Measurements from ENCODE around the gene AHNAK2.

The AHNAK2 gene

DNA sequence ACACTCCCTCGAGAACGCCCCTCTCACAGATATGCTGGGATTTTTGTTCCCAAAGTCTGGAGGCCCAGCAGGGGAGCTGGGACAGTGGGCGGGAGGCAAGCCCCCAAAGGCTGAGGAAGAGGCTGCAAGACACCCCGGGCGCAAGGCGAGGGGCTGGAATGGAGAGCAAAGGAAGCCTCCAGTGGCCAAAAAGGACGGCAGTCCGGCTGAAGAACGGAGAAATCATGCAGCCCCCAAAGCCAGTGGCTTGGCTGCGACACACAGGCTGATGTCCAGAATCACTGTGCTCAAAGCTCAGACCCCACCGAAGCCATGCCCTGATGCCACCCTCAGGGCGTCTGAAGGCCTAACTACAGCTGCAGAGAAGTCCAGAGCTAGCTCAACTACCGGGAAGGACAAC, 18.3 kb upstream of the AHNAK2 start:
- no peak overlapping the region for H3K4me3 ChIP-seq (ENCODE audit: low read depth, low read length)
- TF ChIP-seq CTCF (IDR thresholded peaks at IDR 0.05; ENCODE audit: low read depth, low read length) = no peak
- TF ChIP-seq POLR2A (IDR thresholded peaks at IDR 0.05; ENCODE audit: extremely low read depth, insufficient read length) = no peak
- TF ChIP-seq MYC (IDR thresholded peaks at IDR 0.05; ENCODE audit: low read depth, low read length) = no peak
- no peak for TF ChIP-seq MAX (IDR thresholded peaks at IDR 0.05; ENCODE audit: low read depth, low read length)
- DNase-seq (ENCODE audit: low read depth) = no peak

GRCh38 chr14:104996032-104996431, 17.9 kb upstream of the AHNAK2 start:
- no peak overlapping the region for H3K4me3 ChIP-seq (ENCODE audit: low read depth, low read length)
- DNase-seq (ENCODE audit: low read depth) = no peak
- TF ChIP-seq CTCF (IDR thresholded peaks at IDR 0.05; ENCODE audit: low read depth, low read length) = no peak
- no peak for TF ChIP-seq POLR2A (IDR thresholded peaks at IDR 0.05; ENCODE audit: extremely low read depth, insufficient read length)
- no peak for TF ChIP-seq MYC (IDR thresholded peaks at IDR 0.05; ENCODE audit: low read depth, low read length)
- TF ChIP-seq MAX (IDR thresholded peaks at IDR 0.05; ENCODE audit: low read depth, low read length) = no peak

GRCh38 chr14:104994978-104995377, 16.8 kb upstream of the AHNAK2 start:
- no peak overlapping the region for H3K4me3 ChIP-seq (ENCODE audit: low read depth, low read length)
- DNase-seq (ENCODE audit: low read depth) = no peak
- no peak for TF ChIP-seq POLR2A (IDR thresholded peaks at IDR 0.05; ENCODE audit: extremely low read depth, insufficient read length)
- TF ChIP-seq CTCF (IDR thresholded peaks at IDR 0.05; ENCODE audit: low read depth, low read length) = no peak

DNA sequence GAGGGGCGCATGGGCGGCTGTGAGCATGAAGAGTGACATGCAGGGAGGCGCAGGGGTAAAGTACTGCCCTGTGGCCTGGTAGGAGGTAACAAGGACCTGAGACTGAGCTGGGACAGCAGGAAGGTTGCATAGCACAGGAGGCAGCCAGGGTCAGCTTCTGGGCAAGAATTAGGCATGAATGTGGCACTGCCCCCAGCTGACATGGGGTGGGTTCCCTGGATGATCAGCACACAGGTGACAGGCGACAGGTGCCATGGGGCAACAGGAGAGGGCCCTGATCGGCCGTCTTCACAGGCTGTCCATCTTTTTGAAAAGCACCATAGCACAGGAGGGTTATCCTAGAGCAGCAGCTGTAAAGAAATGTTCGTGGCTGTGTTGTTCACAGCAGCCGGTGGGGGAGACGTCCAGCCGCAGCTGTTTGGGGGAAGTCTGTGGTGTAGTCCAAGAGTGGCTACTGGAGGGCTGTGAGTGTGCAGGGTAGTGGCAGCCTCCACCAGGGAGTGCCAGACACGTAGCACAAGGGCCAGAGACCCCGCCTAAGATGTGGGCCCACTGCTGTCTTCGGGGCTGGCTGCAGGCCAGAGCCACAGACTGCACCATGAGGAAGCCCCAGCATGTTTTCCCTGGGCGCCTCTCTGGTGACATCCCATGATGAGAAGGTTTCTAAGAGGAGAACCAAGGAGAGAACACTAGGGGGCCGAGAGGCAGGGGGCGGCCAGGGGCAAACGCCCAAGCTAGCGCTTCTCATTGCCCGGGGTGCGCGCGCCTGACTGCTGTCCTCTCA, 15.8 kb upstream of the AHNAK2 start:
- TF ChIP-seq POLR2A (IDR thresholded peaks at IDR 0.05; ENCODE audit: extremely low read depth, insufficient read length) (no peak), MYC (IDR thresholded peaks at IDR 0.05; ENCODE audit: low read depth, low read length) (no peak)
- H3K4me3 ChIP-seq (ENCODE audit: low read depth, low read length) = no peak overlapping the region
- DNase-seq (ENCODE audit: low read depth) = no peak

GRCh38 chr14:104993306-104993705, 15.1 kb upstream of the AHNAK2 start:
- DNase-seq (ENCODE audit: low read depth) = no peak
- H3K4me3 ChIP-seq (ENCODE audit: low read depth, low read length) = no peak overlapping the region
- TF ChIP-seq POLR2A (IDR thresholded peaks at IDR 0.05; ENCODE audit: extremely low read depth, insufficient read length) (no peak), MAX (IDR thresholded peaks at IDR 0.05; ENCODE audit: low read depth, low read length) (no peak), CTCF (IDR thresholded peaks at IDR 0.05; ENCODE audit: low read depth, low read length) (no peak), MYC (IDR thresholded peaks at IDR 0.05; ENCODE audit: low read depth, low read length) (no peak)

DNA sequence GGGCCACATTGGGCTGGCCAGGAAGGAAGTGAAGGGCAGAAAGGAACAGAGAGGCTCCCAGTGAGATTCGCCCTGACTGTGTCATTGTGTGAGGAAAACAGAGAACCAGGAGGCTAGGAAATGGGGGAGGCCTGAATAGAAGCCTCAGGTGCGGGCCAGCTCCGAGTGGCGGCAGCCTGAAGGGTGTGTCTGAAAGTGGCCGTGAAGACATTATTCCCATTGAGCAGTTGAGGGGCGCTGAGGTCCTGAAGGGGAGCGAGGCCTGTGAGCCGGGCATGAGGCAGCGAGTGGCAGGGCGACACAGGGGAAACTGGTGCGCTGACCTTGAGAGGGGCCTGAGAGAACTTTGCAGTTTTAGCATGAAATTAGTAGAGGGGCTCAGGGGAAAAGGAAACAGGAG, 14.3 kb upstream of the AHNAK2 start:
- H3K4me3 ChIP-seq (ENCODE audit: low read depth, low read length) = no peak overlapping the region
- DNase-seq (ENCODE audit: low read depth) = no peak
- TF ChIP-seq MAX (IDR thresholded peaks at IDR 0.05; ENCODE audit: low read depth, low read length) = no peak
- no peak for TF ChIP-seq POLR2A (IDR thresholded peaks at IDR 0.05; ENCODE audit: extremely low read depth, insufficient read length)
- TF ChIP-seq CTCF (IDR thresholded peaks at IDR 0.05; ENCODE audit: low read depth, low read length) = no peak
- TF ChIP-seq MYC (IDR thresholded peaks at IDR 0.05; ENCODE audit: low read depth, low read length) = no peak

Measured in NB4 (cell line).